ENCODE results near the gene MINDY4.

- TF ChIP-seq YY1 (IDR thresholded peaks at IDR 0.05; ENCODE audit: insufficient read depth, insufficient read length) (no peak), SUZ12 (IDR thresholded peaks at IDR 0.05; ENCODE audit: extremely low read depth, insufficient read depth, insufficient read length) (no peak)
Measured at GRCh38 chr7:30816645-30817370, 45.6 kb downstream of the MINDY4 start.

Measured in NT2/D1 (cell line).